Ovary (tissue), 9 donors: Measurements from ENCODE around the gene MORN5. TPM values are rescaled to one million over a fixed set of nuclear protein-coding genes. Genes with fewer than 3 reads are reported as not detected.

Experiments
- DNase-seq, 5 donors: peaks; one replicate each; pipeline ENCODE4 v3.0.0-alpha.2; 2019 to 2020
- H3K27ac ChIP-seq, 2 donors: fragments of 200-600 bp; one replicate each; pipeline versions ENCODE4 v1.5.1 to v1.8.0; 2019 to 2022
- H3K27me3 ChIP-seq: fragments of 200-600 bp; one replicate; pipeline ENCODE4 v1.8.0; 2022
- H3K36me3 ChIP-seq: fragments of 200-600 bp; sonication (generic); one replicate; pipeline ENCODE4 v1.5.1; 2019
- H3K4me1 ChIP-seq: one replicate; pipeline ENCODE4 v1.8.1; 2013; ENCODE audit warnings: mild to moderate bottlenecking, moderate library complexity; ENCODE audit not compliant: insufficient read depth
- H3K4me3 ChIP-seq: fragments of 200-600 bp; sonication (generic); one replicate; pipeline ENCODE4 v1.5.1; 2017
- H3K9me3 ChIP-seq, 2 donors: fragments of 200-600 bp in 1 of 2; sonication (generic) in 1 of 2; one replicate each; pipeline versions ENCODE4 v1.5.1 to v1.8.1; 2013 to 2019; ENCODE audit warnings: mild to moderate bottlenecking in 1 of 2, moderate library complexity in 1 of 2
- CTCF ChIP-seq, 3 donors: fragments of 450-650 bp in 2 of 3; fragments of 200-600 bp in 1 of 3; IDR thresholded peaks; one replicate each; pipeline versions ENCODE4 v1.5.1 to v1.8.0; 2016 to 2022; ENCODE audit warnings: antibody characterized with exemption in 3 of 3, mild to moderate bottlenecking in 1 of 3
- EP300 ChIP-seq: sonication (generic); formaldehyde crosslinking; IDR thresholded peaks from one replicate; pipeline ENCODE4 v1.6.1; 2017; ENCODE audit warnings: antibody characterized with exemption
- POLR2A ChIP-seq: fragments of 450-650 bp; IDR thresholded peaks from one replicate; pipeline ENCODE4 v1.6.1; 2017; ENCODE audit warnings: antibody characterized with exemption, mild to moderate bottlenecking, moderate library complexity
- WGBS, 3 donors: extraction: QIAGEN DNeasy Blood & Tissue Kit in 1 of 3; methylation state at CpG; one replicate each; pipeline versions ENCODE4 v1.1.5 to v1.1.7; 2013 to 2017; 5-methylcytosine and 5-hydroxymethylcytosine counted together
- intact Hi-C, 4 donors: fragments of 100-400 bp; cut with DNase I; formaldehyde crosslinking; loops; one replicate each; pipeline versions ENCODE4 v1.11.0 to v1.15.1; 2022 to 2023
- polyA plus RNA-seq, 2 donors: library from polyadenylated mRNA; stranded (reverse); fragments of 200-250 nt in 1 of 2; fragments of 350-450 nt in 1 of 2; fragmentation: Illumina TruSeq in 1 of 2; extraction: RNeasy Lipid Tissue Mini Kit (QIAGEN cat#74804) in 1 of 2; gene quantifications; one replicate each; pipeline ENCODE4 v1.2.3, GENCODE V29; 2013 to 2014
- total RNA-seq, 7 donors: library from RNA; depleted of rRNA in 2 of 7; stranded (reverse); fragments of >200 nt in 2 of 7; fragmentation: NEBNext Ultra II Directional in 3 of 7; extraction: Animal tissue kit (Norgen Biotek cat#: 25700) in 3 of 7; gene quantifications; one replicate each; pipeline versions ENCODE4 v1.1.0 to v1.2.4, GENCODE V29; 2016 to 2023
- donor health status: DM: no; HTN: no; CAD: no; lungs with moderate emphysema.
- donor health status: DM: no; HTN: no; CAD: no.
- donor health status: Bipolar disorder and iron deficiency.
- donor health status: DM: yes; HTN: yes; CAD: no.
- donor health status: DM: no; HTN: no; CAD: no.
- donor health status: DM: yes; HTN: yes; CAD: no.

The MORN5 gene
- total and polyA plus RNA-seq, 9 donors: 0.63 to 25.4 (median 1.6) TPM; not detected in 2

- intact Hi-C loops: loop anchor here in 3 of 4 donors (5.0 to 10.0 kb wide), 5 partner anchors 226 to 678 kb away; partner anchors contain the start of gene OR1K1 (in 1 of the 3)
- H3K27me3 ChIP-seq: no peaks in the 10 kb centered on the region
- 6 to 8% (median 7%) methylated on average over 64 of the region's 64 CpGs for WGBS, 3 donors
- no peaks in the 10 kb centered on the region for H3K4me1 ChIP-seq
- H3K4me3 ChIP-seq: no peak overlapping the region
- no peak overlapping the region for H3K27ac ChIP-seq
- DNase-seq: no peak
- H3K9me3 ChIP-seq: no peaks in the 10 kb centered on the region
- H3K36me3 ChIP-seq: no peaks in the 10 kb centered on the region
- TF ChIP-seq CTCF (IDR thresholded peaks at IDR 0.05) (no peak), EP300 (no peak), POLR2A (no peak)
These were observed 33.1 kb upstream of the MORN5 start for GRCh38 chr9:122126331-122127261.

DNA sequence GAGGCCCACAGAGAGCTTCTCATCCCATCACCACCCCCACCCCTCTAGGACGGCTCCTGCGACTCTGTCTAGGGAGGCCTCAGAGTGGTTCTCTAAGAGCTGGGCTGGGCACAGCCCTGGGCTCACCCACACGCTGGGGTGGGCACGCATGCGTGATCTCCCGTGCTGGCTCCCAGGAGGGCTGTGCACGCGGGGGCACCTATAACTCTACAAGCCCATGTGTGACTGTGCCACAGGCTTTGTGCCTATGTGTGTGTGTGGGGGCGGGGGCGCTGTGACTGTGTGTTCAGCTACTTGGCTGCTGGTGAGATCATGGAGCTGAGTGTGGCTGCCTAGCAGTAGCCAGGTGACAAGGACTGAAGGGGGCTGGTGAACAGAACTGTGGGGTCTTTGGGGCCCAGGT, 32.3 kb upstream of the MORN5 start:
- WGBS, 3 donors: 64 to 81% (median 70%) methylated on average over 9 to 10 of the region's 10 CpGs
- intact Hi-C loops: loop anchor here in 3 of 4 donors (5.0 to 10.0 kb wide), 5 partner anchors 225 to 677 kb away; partner anchors contain the start of gene OR1K1 (in 1 of the 3)
- Histone ChIP-seq H3K4me1 (no peaks in the 10 kb centered on the region), H3K9me3 (no peaks in the 10 kb centered on the region), H3K27ac (no peak overlapping the region), H3K27me3 (no peaks in the 10 kb centered on the region), H3K36me3 (no peaks in the 10 kb centered on the region), H3K4me3 (no peak overlapping the region)
- no peak for DNase-seq
- TF ChIP-seq POLR2A: no peak
- no peak for TF ChIP-seq EP300
- TF ChIP-seq CTCF (IDR thresholded peaks at IDR 0.05): no peak

DNA sequence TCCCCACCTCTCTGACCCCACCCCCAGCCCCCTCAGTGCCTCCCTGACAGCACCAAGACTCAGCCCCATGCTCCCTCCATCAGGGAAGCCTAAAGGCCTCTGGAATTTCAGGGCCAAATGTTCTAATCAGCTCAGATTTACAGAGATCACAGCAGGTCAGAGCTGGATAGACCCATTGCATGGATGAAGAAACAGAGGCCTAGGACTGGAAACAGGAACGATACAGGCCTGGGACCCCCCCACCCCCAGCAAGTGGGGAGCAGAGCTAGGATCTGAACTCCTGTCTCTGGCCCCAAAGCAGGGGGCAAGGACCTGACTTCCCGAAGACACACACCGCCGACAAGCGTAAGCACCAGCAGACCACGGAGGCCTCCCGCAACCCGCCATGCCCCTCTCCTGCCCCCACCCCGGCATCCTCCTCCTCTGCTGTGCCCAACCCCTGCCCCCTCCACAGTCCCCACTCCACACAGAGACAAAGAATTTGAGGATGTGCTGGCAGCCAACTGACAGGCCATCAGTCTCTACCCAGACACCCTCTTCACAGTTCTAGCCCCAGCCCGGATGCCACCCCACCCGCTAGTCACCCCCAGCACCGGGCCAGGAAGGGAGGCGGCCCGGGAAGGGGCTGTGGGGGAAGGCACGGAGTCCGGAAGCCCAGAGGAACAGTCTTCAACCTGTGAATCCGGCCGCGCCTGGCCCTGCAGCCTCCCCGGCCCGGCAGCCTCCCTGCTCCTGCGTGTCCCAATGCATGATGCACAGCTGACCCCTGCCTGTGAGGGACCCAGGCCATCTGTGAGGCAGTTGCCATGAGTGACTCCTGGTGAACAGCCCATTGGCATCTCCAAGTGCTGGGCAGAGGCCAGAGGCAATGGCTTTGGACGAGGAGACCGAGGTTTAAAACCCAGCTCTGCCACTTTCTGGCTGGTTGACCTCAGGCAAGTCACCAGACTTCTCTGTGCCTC, 31.4 kb upstream of the MORN5 start:
- Histone ChIP-seq H3K27me3 (no peaks in the 10 kb centered on the region), H3K9me3 (no peaks in the 10 kb centered on the region), H3K27ac (no peak overlapping the region), H3K4me3 (no peak overlapping the region), H3K4me1 (no peaks in the 10 kb centered on the region), H3K36me3 (no peaks in the 10 kb centered on the region)
- TF ChIP-seq EP300 (no peak), POLR2A (no peak), CTCF (IDR thresholded peaks at IDR 0.05) (no peak)
- intact Hi-C loops: loop anchor here in 3 of 4 donors (5.0 to 10.0 kb wide), 5 partner anchors 224 to 677 kb away; partner anchors contain the start of gene OR1K1 (in 1 of the 3)
- WGBS, 3 donors: 77 to 80% (median 79%) methylated on average over 20 to 24 of the region's 24 CpGs
- peak in 1 of 5 donors; percentile 32 for DNase-seq

- no peak for TF ChIP-seq POLR2A
- no peak for TF ChIP-seq EP300
- no peak for TF ChIP-seq CTCF (IDR thresholded peaks at IDR 0.05)
- 72 to 83% (median 72%) methylated on average over 7 of the region's 7 CpGs for WGBS, 3 donors
- no peaks in the 10 kb centered on the region for H3K9me3 ChIP-seq
- H3K27me3 ChIP-seq: no peaks in the 10 kb centered on the region
- no peak for DNase-seq
- no peak overlapping the region for H3K27ac ChIP-seq
- H3K4me1 ChIP-seq: no peaks in the 10 kb centered on the region
- intact Hi-C loops: loop anchor here in 3 of 4 donors (5.0 to 10.0 kb wide), 5 partner anchors 223 to 676 kb away; partner anchors contain the start of gene OR1K1 (in 1 of the 3)
- H3K4me3 ChIP-seq: no peak overlapping the region
- no peaks in the 10 kb centered on the region for H3K36me3 ChIP-seq
These were observed 30.8 kb upstream of the MORN5 start for GRCh38 chr9:122128969-122129343.
